NCI-H1930 (cell line): ENCODE results near the gene TEX54.
"Not testable (repeated sequence)": the region's sequence is repeated elsewhere in the genome, so short reads cannot be mapped to it uniquely, and the experiment has no call there.

ENCODE experiments used
- DNase-seq, 2 experiments: peaks; one replicate each; lab custom pipeline; 2025; lab: John Stamatoyannopoulos, UW

TEX54 gene

GRCh38 chr11:62855571-62856332 is 23.1 kb upstream of the TEX54 start:
- DNase-seq: peak; percentile 97

DNA sequence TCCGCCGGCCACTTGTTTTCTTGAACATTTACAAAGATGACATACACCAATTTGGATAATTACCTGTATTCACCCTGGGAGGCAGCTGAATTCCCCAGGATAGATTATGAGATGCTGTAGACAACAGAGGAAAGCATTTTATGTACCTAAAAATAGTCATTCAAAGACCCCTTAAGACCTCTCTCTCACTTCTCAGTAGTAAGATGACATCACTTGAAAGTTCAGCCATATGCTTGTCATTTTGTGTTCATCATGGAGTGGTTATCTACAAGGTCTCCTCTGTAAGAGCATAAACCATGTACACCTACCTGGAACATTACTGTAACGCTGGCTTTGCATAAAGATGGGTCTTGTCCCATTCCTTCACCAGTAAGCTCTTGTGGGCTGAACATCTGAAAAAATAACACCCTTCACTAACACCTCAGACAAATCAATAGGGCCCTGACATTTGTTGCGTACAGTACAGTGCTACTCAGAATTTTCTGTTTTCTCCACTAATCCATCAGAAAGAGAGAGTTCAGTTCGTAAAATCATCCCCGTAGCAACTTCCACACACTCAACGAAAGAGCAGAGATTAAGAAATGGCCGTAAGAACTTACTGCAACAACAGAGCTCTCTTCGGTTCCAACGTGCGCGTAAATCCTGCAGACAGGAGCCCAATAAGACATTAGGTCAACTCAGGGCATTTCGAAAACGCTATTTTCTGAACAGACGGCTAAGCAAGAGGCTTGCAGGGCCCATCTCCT is 22.4 kb upstream of the TEX54 start:
- no peak for DNase-seq

- no peak for DNase-seq
Observed at GRCh38 chr11:62854013-62854824, 21.6 kb upstream of the TEX54 start.

DNA sequence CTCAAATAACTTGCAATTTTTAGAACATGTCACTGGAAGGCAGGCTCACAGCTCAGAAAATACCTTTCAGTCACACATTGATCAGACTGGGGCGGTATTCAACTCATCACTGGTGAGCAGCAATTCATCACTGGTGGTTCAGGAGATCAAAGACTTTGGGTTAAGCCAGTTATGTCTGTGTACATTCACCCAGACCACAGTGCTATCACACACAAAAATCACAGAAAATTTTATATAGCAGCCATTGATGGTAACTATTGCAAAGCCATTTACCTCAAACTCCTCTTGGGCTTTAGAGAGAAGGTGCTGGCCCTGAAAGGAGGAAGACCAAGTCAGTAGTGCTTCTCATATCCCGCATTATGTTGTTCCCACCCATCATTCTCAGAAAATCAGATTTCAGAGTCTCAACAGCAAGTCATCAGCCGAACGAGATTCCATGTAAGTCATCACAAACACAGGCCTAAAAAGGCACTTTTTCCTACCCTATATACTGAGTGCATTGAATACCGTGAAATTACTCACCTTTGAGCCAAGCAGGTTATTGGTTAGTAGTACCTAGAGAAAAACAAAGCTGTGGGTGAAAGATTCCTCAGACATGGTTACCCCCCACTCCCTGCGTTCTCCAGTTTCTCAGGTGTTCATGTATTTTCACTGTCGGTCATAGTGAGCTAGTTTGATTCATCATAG is 20.8 kb upstream of the TEX54 start:
- no peak for DNase-seq

DNA sequence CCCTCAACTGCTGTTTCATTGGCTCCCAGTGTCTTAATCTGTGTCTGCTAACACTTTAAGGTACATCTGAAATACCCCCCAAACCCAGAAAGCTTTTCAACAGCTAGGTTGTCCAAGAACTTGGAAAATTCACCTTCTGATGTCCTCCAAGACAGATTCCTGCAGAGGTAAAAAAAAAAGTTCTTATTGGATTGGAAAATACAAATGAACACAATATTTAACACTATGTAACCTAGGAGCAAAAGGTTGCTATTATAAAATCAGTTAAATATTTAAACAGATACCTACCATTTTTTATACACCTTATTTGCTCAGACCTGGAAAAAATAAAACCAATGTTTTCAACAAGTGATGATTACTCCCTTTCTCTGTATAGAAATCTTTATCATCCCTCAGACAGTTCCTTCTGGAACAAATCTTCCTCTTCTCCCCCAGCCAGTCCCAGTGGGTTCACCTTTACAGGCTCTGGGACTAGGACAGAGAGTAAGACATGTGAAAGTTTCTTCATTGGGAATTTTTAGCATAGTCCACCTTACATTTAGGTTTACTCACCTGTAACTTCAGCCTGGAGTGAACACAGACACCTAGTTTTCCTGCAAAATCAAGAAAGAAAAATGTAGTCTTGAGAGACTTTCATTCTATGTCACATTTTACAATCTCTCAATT is 20.0 kb upstream of the TEX54 start:
- DNase-seq: no peak

GRCh38 chr11:62851807-62852522 is 19.3 kb upstream of the TEX54 start:
- DNase-seq: no peak

DNA sequence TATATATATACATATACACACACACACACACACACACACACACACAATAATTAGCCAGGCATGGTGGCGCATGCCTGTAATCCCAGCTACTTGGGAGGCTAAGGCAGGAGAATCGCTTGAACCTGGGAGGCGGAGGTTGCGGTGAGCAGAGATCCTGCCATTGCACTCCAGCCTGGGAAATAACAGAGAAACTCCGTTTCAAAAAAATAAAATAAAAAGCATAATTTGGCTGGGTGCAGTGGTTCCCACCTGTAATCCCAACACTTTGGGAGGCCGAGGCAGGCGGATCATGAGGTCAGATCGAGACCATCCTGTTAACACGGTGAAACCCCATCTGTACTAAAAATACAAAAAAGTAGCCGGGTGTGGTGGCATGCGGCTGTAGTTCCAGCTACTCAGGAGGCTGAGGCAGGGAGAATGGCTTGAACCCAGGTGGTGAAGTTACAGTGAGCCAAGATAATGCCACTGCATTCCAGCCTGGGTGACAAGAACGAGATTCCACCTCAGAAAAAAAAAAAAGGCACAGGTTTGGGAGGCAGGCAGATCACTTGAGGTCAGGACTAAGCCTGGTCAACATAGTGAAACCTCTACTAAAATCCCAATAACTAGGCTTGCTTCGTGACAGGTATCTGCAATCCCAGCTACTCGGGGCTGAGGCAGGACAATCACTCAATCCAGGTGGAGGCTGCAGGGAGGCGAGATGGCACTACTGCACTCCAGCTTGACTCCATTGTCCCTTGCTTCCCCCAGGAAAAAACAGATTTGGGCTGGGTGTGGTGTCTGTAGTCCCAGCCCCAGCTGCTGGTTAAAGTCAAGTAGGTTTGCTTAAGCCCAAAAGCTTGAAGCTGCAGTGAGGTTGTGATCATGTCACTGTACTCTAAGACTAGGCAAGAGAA is 18.5 kb upstream of the TEX54 start:
- DNase-seq: peak in 1 of 2 experiments; percentile 19

DNA sequence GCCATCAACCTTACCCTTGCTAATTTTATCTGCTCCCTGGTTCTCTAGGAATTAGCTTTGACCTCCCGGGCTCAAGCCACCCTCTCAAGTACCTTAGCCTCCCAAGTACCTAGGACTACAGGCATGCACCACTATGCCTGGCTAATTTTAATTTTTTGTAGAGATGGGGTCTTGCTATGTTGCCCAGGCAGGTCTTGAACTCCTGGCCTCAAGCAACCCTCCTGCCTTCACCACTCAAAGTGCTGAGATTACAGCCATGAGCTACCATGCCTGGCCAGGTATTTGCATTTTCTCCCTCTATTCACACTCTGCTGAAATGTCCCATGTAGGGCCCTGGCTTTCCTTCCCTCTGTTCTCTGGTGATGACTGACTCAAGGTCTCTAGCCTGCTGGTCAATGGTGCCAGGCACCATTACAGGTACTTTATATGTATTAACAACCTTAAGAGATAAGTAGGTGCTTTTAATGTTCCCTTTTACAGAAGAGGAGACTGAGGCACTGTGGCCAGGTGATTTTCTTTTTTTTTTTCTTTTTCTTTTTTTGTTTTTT is 15.2 kb upstream of the TEX54 start:
- no peak for DNase-seq

- DNase-seq: no peak
Observed at GRCh38 chr11:62846177-62846576, 13.5 kb upstream of the TEX54 start.

DNA sequence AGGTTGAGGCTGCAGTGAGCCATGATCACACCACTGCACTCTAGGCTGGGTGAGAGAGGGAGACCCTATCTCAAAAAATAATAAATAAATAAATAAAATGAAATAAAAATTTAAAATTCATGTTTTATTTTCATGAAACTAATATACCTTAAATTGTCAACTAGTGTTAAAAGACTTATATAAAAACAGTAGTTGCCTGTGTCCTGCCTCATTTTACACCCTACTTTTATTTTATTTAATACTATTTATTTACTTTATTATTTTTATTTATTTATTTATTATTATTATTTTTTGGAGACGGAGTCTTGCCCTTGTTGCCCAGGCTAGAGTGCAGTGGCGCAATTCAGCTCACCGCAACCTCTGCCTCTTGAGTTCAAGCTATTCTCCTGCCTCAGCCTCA is 11.5 kb upstream of the TEX54 start:
- no peak for DNase-seq

DNA sequence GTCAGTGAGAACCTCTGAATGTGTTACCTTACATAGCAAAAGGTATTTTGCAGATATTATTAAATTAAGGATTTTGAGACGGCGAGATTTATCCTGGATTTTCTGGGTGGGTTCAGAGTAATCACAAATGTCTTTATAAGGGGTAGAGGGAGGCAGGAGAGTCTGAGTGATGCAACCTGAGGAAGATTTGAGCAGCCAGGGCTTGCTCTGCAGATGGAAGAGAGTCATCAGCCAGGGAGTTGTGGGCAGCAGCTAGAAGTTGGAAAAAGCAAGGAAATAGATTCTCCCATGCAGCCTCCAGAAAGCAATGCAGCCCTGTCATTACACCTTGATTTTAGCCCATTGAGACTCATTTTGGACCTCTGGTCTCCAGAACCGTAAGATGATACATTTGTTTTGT is 10.8 kb upstream of the TEX54 start:
- no peak for DNase-seq

DNA sequence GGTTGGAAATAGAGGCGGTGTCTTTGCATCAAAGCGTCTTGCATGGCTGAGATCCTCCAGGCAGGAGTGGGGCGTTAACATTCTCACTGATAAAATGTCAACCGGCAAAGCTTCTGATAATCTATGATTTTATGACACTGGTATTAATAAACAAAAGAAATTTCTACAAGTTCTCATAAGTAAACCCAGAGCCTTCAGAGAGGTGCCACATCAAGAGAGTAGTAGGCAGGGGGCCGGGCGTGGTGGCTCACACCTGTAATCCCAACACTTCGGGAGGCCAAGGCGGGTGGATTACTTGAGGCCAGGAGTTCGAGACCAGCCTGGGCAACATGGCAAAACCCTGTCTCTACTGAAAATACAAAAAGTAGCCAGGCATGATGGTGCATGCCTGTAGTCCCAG is 10.2 kb upstream of the TEX54 start:
- not testable (repeated sequence) for DNase-seq

DNA sequence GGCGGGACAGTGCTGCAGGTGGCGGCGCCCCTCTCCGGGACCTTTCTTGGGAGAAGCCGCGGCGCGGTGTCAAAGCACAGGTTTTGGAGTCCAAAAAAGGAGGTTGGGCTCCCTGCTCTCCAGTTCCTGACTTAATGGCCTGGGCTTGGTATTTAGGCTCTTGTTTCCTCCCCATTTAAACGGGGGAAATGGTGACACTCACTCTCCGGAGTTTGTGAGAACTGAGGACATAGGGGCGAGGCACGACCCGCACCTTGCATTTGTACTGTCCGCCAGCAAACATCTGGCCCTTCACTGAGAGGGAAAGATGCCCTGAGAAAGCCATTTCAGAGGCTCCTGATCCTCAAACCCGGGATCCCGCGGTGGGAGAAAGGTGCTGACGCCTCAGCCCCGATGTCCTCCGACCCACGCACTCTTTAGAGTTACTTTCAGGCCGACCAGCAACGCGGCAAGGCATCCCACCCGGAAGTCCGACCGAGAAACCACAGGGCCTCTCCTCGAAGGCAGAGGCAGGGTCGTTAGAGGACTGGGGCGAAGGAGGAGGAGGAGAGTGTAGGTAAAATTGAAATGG is 9.6 kb upstream of the TEX54 start:
- peak in 1 of 2 experiments; percentile 51 for DNase-seq

DNA sequence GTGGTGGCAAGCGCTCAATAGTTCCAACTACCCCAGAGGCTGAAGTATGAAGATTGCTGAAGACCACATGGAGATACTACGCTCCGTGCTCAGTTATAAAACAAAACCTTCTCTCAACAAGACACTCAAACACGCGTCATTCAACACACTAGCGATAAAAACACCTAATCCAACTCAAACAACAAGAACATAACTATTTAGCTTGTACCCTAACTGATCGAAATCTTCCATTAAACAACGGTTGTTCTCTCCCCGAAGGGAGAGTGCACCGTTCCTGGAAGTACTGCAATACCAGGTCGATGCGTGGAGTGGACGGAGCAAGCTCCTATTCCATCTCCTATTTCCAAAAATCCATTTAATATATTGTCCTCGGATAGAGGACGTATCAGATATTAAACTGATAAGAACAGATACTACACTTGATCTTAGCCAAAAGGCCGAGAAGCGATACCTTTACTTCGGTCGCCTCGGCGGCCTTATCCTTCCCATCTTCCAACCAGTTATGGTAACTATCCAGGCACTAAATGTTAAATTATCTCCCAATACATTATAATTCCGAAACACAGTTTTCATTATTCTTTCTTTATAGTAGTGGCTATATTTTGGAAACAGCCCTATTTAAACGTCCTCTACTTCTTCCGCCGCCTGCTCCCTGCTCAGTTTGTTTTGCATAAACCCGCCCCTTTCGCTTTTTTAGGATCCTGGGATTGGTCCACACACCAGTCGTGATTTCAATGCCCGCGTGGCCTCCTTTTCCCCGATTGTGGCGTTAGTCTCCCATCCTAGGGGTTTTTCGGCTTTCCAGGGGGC is 8.9 kb upstream of the TEX54 start:
- peak; percentile 92 to 97 for DNase-seq

DNA sequence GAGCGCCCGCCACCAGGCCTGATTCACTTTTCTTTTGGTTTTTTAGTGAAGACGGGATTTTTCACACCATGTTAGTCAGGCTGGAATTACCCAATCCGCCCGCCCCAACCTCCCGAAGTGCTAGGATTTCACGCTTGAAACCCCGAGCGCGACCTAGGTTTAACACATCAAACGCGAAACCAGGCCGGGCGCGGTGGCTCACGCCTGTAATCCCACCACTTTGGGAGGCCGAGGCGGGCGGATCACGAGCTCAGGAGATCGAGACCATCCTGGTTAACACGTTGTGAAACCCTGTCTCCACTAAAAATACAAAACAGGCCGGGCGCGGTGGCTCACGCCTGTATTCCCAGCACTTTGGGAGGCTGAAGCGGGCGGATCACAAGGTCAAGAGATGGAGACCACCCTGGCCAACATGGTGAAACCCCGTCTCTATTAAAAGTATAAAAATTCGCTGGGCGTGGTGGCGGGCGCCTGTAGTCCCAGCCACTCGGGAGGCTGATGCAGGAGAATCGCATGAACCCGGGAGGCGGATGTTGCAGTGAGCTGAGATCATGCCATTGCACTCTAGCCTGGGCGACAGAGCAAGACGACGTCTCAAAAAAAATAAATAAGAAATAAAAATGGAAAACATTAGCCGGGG is 8.2 kb upstream of the TEX54 start:
- DNase-seq: peak; percentile 47 to 58

DNA sequence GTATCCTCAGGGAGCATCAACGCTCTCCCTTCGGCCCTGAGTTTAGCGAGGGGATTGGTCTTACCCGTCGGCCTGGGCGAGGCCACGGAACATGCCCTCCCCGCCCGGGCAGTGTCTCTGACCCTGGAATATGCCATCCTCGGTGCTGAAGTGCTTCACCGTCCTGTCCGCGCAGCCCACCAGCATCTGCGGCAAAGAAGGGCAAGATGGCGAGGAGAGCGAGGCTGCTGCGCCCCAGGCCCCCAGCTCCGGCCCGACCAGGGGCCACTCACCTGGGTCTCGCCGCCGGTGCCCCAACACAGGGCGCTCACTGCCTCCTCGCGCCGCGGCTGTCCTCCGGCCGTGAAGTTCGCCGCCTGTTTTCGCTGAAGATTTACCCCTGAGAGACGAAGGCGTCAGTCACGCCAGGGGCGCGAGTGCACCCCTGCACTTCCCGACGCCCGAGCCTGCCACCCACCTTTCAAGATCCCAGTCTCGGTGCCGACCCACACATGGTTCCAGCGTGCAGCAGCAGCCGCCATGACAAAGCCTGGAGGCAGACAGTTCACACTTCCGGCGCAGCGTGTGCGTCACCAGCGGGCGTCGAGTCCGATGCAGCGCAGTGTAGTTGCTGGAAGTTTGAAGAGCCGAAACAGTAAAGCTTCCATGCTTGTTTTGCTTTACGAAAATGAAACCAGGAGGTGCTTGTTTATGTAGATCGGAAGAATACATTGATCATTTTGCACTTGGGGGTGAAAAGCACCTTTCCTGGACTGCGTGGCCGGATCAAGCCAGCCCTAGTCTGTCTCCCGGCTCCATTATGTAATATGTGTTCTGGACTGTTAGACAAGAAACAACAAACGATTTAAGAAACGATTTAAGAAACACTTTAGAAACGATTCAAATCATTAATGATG is 6.7 kb upstream of the TEX54 start, which contains the start of gene WDR74:
Gene WDR74, minus strand, starts transcription at position 541 of the 896 bp plus-strand sequence. Its CDS starts 20 bp downstream, at position 521.
- DNase-seq: peak; percentile 74 to 87

DNA sequence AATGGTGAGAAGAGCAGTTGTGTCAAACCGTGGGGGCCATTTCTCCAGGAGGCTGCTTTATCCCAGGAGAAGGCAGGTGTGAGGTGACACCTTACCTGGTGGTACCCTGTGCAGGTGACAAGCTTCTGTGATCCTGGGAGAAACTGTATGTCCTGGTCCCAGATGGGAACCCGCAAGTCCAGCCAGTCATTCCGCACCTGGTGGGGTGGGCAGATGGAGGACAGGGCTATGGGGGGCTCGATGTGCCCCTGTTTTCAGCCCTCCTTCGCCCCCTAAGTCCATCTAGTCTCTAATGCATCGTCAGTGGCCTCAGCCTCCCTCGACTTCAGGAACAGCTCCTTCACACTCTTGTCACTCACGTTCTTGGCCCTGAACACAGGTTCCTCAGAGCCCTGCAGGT is 2.7 kb upstream of the TEX54 start:
- no peak for DNase-seq
